CD4-positive, alpha-beta T cell (primary cell): ENCODE results near the gene GTPBP2. TPM values are rescaled to one million over a fixed set of nuclear protein-coding genes. Genes with fewer than 3 reads are reported as not detected.

Experiments
- ATAC-seq: fragments of 200-7000 bp; cut with Tn5 transposase; one replicate; pipeline ENCODE4 v1.10.0; 2022; ENCODE audit warnings: mild to moderate bottlenecking; ENCODE audit not compliant: poor library complexity
- CTCF ChIA-PET: fragments of 350-600 bp; sonication (Branson Sonifier 250); formaldehyde crosslinking; loops from one replicate; lab custom pipeline; 2021; ENCODE audit warnings: antibody characterized with exemption, inconsistent platforms; lab: Charles Lee
- POLR2A ChIA-PET: fragments of 350-600 bp; sonication (Branson Sonifier 250); formaldehyde crosslinking; loops from one replicate; lab custom pipeline; 2021; ENCODE audit warnings: antibody characterized with exemption, inconsistent platforms; lab: Charles Lee
- DNase-seq, 14 experiments: peaks; one replicate each; pipeline ENCODE4 v3.0.0-alpha.2; 2013 to 2020; ENCODE audit warnings: mixed read lengths in 2 of 14
- H3K27ac ChIP-seq, 2 donors: one replicate each; pipeline versions ENCODE4 v1.5.1 to v1.7.0; 2013; ENCODE audit warnings: low read length in 2 of 2, low read depth in 1 of 2, mild to moderate bottlenecking in 1 of 2
- H3K27me3 ChIP-seq, 2 experiments: 1 replicate in 1 of 2; 2 replicates in 1 of 2; pipeline versions ENCODE4 v1.6.1 to v1.7.0; 2013; ENCODE audit warnings: low read length in 2 of 2, control low read depth in 1 of 2, mild to moderate bottlenecking in 1 of 2, moderate library complexity in 1 of 2; ENCODE audit not compliant: insufficient read depth in 2 of 2, control insufficient read depth in 1 of 2
- H3K36me3 ChIP-seq: one replicate; pipeline ENCODE4 v1.6.1; 2013; ENCODE audit warnings: low read length, control low read depth; ENCODE audit not compliant: insufficient read depth
- H3K4me1 ChIP-seq: one replicate; pipeline ENCODE4 v1.6.1; 2013; ENCODE audit warnings: low read length, control low read depth; ENCODE audit not compliant: insufficient read depth
- H3K4me3 ChIP-seq: one replicate; pipeline ENCODE4 v1.5.1; 2013; ENCODE audit warnings: mild to moderate bottlenecking, low read length, moderate library complexity
- H3K9me3 ChIP-seq, 2 experiments: 1 replicate in 1 of 2; 2 replicates in 1 of 2; pipeline versions ENCODE4 v1.6.1 to v1.7.0; 2013; ENCODE audit warnings: low read length in 2 of 2, mild to moderate bottlenecking in 2 of 2, control low read depth in 1 of 2, moderate library complexity in 1 of 2; ENCODE audit not compliant: control insufficient read depth in 1 of 2, insufficient read depth in 1 of 2
- H3K27ac Mint-ChIP-seq: one replicate; pipeline ENCODE4 v1.8.0; 2020; ENCODE audit warnings: mixed read lengths
- H3K27me3 Mint-ChIP-seq: one replicate; pipeline ENCODE4 v1.8.0; 2021; ENCODE audit warnings: mixed read lengths
- H3K36me3 Mint-ChIP-seq: one replicate; pipeline ENCODE4 v1.8.0; 2021; ENCODE audit warnings: low read depth, mixed read lengths
- H3K4me1 Mint-ChIP-seq: one replicate; pipeline ENCODE4 v1.8.0; 2021; ENCODE audit warnings: low read depth, mixed read lengths
- H3K4me3 Mint-ChIP-seq: one replicate; pipeline ENCODE4 v1.8.0; 2020; ENCODE audit warnings: mild to moderate bottlenecking, mixed read lengths
- H3K9me3 Mint-ChIP-seq: one replicate; pipeline ENCODE4 v1.8.0; 2020; ENCODE audit warnings: mixed read lengths
- CTCF ChIP-seq: fragments of 200-600 bp; IDR thresholded peaks from one replicate; pipeline ENCODE4 v1.8.0; 2022; ENCODE audit warnings: antibody characterized with exemption, mild to moderate bottlenecking
- intact Hi-C, 2 experiments: fragments of 100-400 bp; cut with DNase I in 1 of 2; cut with micrococcal nuclease in 1 of 2; formaldehyde crosslinking; loops; one replicate each; pipeline versions ENCODE4 v1.15.1 to v1.9.0; 2023 to 2025; cut with DNase I, micrococcal nuclease
- total RNA-seq, 174 experiments: library from RNA in 2 of 174; stranded (reverse) in 2 of 174; gene quantifications; one replicate each; pipeline ENCODE4 v1.2.3 and lab custom pipeline; 2021 to 2026

The GTPBP2 gene
- total RNA-seq, 2 experiments from 2014 or later, result 31.5 to 33.9 TPM

- no peaks in the 10 kb centered on the region for H3K9me3 Mint-ChIP-seq
- Histone ChIP-seq H3K36me3 (peaks cover 28% of the 10 kb centered on the region), H3K9me3 (no peaks in the 10 kb centered on the region), H3K4me1 (peaks cover 25% of the 10 kb centered on the region), H3K27me3 (no peaks in the 10 kb centered on the region), H3K4me3 (peak overlapping the region; percentile 100), H3K27ac (peak overlapping the region in 1 of 2 donors; percentile 58)
- ATAC-seq, result no peak
- H3K4me3 Mint-ChIP-seq, result peak overlapping the region; percentile 92
- no peaks in the 10 kb centered on the region for H3K27me3 Mint-ChIP-seq
- peaks cover 31% of the 10 kb centered on the region for H3K4me1 Mint-ChIP-seq
- intact Hi-C loops, result loop anchor here in 1 of 2 experiments (2.0 to 10.0 kb wide), 3 partner anchors 54 to 690 kb away; partner anchors contain the start of genes ABCC10, GTPBP2 and NFKBIE
- TF ChIP-seq CTCF, result no peak
- ChIA-PET CTCF (interaction anchor here (0.8 kb wide), 1 partner anchor 9 kb away, joined by 3 read pairs; no protein-coding TSS in a partner anchor), POLR2A (interaction anchor here (0.8 to 1.6 kb wide), 4 partner anchors 9 to 696 kb away, joined by 3 to 8 read pairs (median 6); partner anchors contain the start of genes GTPBP2, MAD2L1BP and RPL7L1)
- DNase-seq, result peak in 2 of 14 experiments; percentile 1 to 5
- peak overlapping the region; percentile 90 for H3K27ac Mint-ChIP-seq
- peaks cover 57% of the 10 kb centered on the region for H3K36me3 Mint-ChIP-seq
Observed at GRCh38 chr6:43575105-43575771, 53.8 kb downstream of the GTPBP2 start.

DNA sequence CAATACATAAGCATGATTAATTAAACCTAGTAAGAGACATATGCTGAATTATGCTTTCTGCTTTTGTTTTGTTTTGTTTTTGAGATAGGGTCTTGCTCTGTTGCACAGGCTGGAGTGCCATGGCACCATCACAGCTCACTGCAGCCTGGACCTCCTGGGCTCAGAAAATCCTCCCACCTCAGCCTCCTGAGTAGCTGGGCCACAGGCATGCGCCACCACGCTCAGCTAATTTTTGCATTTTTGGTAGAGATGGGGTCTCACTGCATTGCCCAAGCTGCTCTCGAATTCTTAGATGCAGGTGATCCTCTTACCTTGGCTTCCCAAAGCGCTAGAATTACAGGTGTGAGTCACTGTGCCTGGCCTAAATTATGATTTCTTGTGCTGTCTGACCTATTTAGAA, 57.0 kb downstream of the GTPBP2 start:
- Mint-ChIP-seq H3K36me3 (peaks cover 76% of the 10 kb centered on the region), H3K27me3 (no peaks in the 10 kb centered on the region), H3K4me3 (no peak overlapping the region), H3K9me3 (no peaks in the 10 kb centered on the region), H3K4me1 (peaks cover 10% of the 10 kb centered on the region), H3K27ac (no peak overlapping the region)
- ChIA-PET POLR2A (no interaction called here), CTCF (no interaction called here)
- peaks cover 57% of the 10 kb centered on the region for H3K36me3 ChIP-seq
- intact Hi-C loops, result loop anchor here in 1 of 2 experiments (10.0 kb wide), 1 partner anchor 693 kb away; the partner anchor contains the start of gene NFKBIE
- H3K9me3 ChIP-seq, result no peaks in the 10 kb centered on the region
- no peak for TF ChIP-seq CTCF
- no peaks in the 10 kb centered on the region for H3K27me3 ChIP-seq
- peaks cover 13% of the 10 kb centered on the region for H3K4me1 ChIP-seq
- H3K27ac ChIP-seq, result no peak overlapping the region
- ATAC-seq (no peak), DNase-seq (no peak)
- no peak overlapping the region for H3K4me3 ChIP-seq

DNA sequence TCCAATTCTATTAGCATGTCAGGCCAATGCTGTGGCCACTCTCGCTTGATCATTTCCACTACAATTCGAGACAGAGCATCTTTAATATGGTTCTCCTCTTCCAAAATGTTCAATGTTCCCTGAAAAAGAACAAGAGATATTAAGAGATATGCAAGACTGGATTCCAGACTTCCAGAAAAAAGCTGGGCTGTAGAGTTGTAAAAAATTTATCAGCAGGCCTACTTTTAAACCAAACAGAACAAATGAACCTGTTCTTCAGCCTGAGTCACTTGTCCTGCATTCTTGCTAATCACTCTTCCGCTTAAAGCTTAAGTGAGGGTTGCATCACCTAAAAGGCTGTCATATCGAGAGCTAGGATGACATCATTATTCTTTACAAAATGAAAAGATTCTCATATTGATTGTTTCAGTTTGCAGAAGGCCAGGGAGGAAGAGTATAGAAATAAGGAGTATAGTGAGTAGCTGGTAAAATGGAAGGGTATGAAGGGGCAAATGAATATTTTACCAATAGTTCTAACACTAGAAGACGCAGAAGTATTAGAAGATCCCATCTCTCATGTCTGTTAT, 58.1 kb downstream of the GTPBP2 start:
- H3K9me3 ChIP-seq, result no peaks in the 10 kb centered on the region
- no peak for DNase-seq
- H3K27ac Mint-ChIP-seq, result no peak overlapping the region
- ChIA-PET POLR2A (no interaction called here), CTCF (no interaction called here)
- no peak overlapping the region for H3K27ac ChIP-seq
- H3K27me3 ChIP-seq, result no peaks in the 10 kb centered on the region
- no peak for TF ChIP-seq CTCF
- no peaks in the 10 kb centered on the region for H3K27me3 Mint-ChIP-seq
- peaks cover 7% of the 10 kb centered on the region for H3K4me1 ChIP-seq
- peaks cover 9% of the 10 kb centered on the region for H3K4me1 Mint-ChIP-seq
- no peak overlapping the region for H3K4me3 ChIP-seq
- intact Hi-C loops, result loop anchor here in 1 of 2 experiments (10.0 kb wide), 1 partner anchor 694 kb away; the partner anchor contains the start of gene NFKBIE
- ATAC-seq, result no peak
- no peaks in the 10 kb centered on the region for H3K9me3 Mint-ChIP-seq
- H3K36me3 ChIP-seq, result peaks cover 61% of the 10 kb centered on the region
- peaks cover 79% of the 10 kb centered on the region for H3K36me3 Mint-ChIP-seq
- H3K4me3 Mint-ChIP-seq, result no peak overlapping the region

Other genes starting within 250 kb of the GTPBP2 start
- 10 to 100 TPM; 35.7 to 38.5 TPM for gene ABCC10, start 201.7 kb downstream of the GTPBP2 start, total RNA-seq
- under 1 TPM; 0.19 to 0.36 TPM for gene DLK2, start 173.7 kb downstream of the GTPBP2 start, total RNA-seq
- gene TJAP1, start 151.7 kb downstream of the GTPBP2 start, total RNA-seq, result 10 to 100 TPM; 23.6 to 24.4 TPM
- gene LRRC73, start 118.9 kb downstream of the GTPBP2 start, total RNA-seq, result under 1 TPM; 0.45 to 0.52 TPM
- 10 to 100 TPM; 36.5 to 37.9 TPM for gene YIPF3, start 112.3 kb downstream of the GTPBP2 start, total RNA-seq
- gene POLR1C, start 112.2 kb downstream of the GTPBP2 start, total RNA-seq, result 10 to 100 TPM; 46.6 to 47.8 TPM
- 10 to 100 TPM; 26.8 to 31.2 TPM for gene XPO5, start 53.2 kb downstream of the GTPBP2 start, total RNA-seq
- gene POLH, start 53.1 kb downstream of the GTPBP2 start, total RNA-seq, result 1 to 10 TPM; 4.2 to 4.4 TPM
- gene MAD2L1BP, start 6.6 kb upstream of the GTPBP2 start, total RNA-seq, result 10 to 100 TPM; 36.6 to 39.2 TPM
- not detected for gene RSPH9, start 15.8 kb upstream of the GTPBP2 start, total RNA-seq
- 10 to 100 TPM; 26.1 to 27.7 TPM for gene MRPS18A, start 58.5 kb upstream of the GTPBP2 start, total RNA-seq
- 1 to 10 TPM; 3.5 to 3.7 TPM for gene VEGFA, start 140.9 kb upstream of the GTPBP2 start, total RNA-seq